H7 (cell line): ENCODE measurements around the gene ARHGEF12. TPM values are rescaled to one million over a fixed set of nuclear protein-coding genes. Genes with fewer than 3 reads are reported as not detected.
"Not testable (repeated sequence)": the region's sequence is repeated elsewhere in the genome, so short reads cannot be mapped to it uniquely, and the experiment has no call there.

ENCODE experiments used
- DNase-seq: peaks from one replicate; pipeline ENCODE4 v3.0.0; 2012
- H3K27me3 ChIP-seq: 2 replicates; pipeline ENCODE4 v1.6.0; 2011; ENCODE audit warnings: mild to moderate bottlenecking, low read length; ENCODE audit not compliant: control insufficient read depth, insufficient read depth
- H3K36me3 ChIP-seq: replicated peaks from 2 replicates; pipeline ENCODE4 v1.5.1; 2011; ENCODE audit warnings: low read length; ENCODE audit not compliant: control insufficient read depth, insufficient read depth
- H3K4me3 ChIP-seq: 2 replicates; pipeline ENCODE4 v1.5.1; 2011; ENCODE audit warnings: low read depth, mild to moderate bottlenecking, control low read depth, low read length, moderate library complexity; ENCODE audit not compliant: insufficient read depth
- total RNA-seq: library from RNA; depleted of rRNA; stranded (reverse); fragments of >200 nt; shearing (Covaris generic); gene quantifications from 2 replicates; pipeline ENCODE4 v1.2.3, GENCODE V29; 2014

Gene ARHGEF12
- total RNA-seq, 1 experiment from 2014 or later, result 19.2 TPM

- DNase-seq, result no peak
- Histone ChIP-seq H3K36me3 (peaks cover 6% of the 10 kb centered on the region; the same call in 1 of the 2 replicates), H3K4me3 (no peak overlapping the region), H3K27me3 (no peaks in the 10 kb centered on the region)
Measured at GRCh38 chr11:120473503-120473902, 137.3 kb downstream of the ARHGEF12 start.

DNA sequence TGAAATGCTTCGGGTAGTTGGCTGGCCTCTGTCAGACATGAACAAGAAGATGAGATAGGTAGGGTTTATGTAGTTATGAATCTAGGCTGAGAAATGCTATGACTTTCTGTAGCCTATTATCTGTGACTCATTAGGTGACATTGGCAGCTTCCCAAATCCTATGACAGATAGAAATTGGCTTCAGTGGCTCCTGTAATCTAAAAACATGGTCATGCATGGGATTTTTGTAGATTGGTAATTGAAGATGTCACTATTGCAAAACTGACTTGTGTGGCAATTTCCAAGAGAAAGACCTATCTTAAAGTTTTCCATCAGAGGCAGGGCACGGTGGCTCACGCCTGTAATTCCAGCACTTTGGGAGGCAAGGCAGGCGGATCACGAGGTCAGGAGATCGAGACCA, 145.9 kb downstream of the ARHGEF12 start:
- Histone ChIP-seq H3K4me3 (no peak overlapping the region), H3K27me3 (no peaks in the 10 kb centered on the region), H3K36me3 (peaks cover 15% of the 10 kb centered on the region)
- DNase-seq, result no peak

- Histone ChIP-seq H3K27me3 (no peaks in the 10 kb centered on the region), H3K4me3 (no peak overlapping the region), H3K36me3 (peaks cover 11% of the 10 kb centered on the region)
- no peak for DNase-seq
Measured at GRCh38 chr11:120484722-120485121, 148.5 kb downstream of the ARHGEF12 start.

GRCh38 chr11:120486138-120486537, 149.9 kb downstream of the ARHGEF12 start:
- Histone ChIP-seq H3K36me3 (peaks cover 5% of the 10 kb centered on the region), H3K27me3 (no peaks in the 10 kb centered on the region), H3K4me3 (no peak overlapping the region)
- no peak for DNase-seq

- no peak for DNase-seq
- no peaks in the 10 kb centered on the region; the same call in 1 of the 2 replicates for H3K36me3 ChIP-seq
- no peak overlapping the region for H3K4me3 ChIP-seq
- H3K27me3 ChIP-seq, result no peaks in the 10 kb centered on the region
Measured at GRCh38 chr11:120489799-120490198, 153.6 kb downstream of the ARHGEF12 start.

- H3K27me3 ChIP-seq, result no peaks in the 10 kb centered on the region
- H3K4me3 ChIP-seq, result no peak overlapping the region
- no peaks in the 10 kb centered on the region for H3K36me3 ChIP-seq
- no peak for DNase-seq
Measured at GRCh38 chr11:120492486-120492885, 156.3 kb downstream of the ARHGEF12 start.

DNA sequence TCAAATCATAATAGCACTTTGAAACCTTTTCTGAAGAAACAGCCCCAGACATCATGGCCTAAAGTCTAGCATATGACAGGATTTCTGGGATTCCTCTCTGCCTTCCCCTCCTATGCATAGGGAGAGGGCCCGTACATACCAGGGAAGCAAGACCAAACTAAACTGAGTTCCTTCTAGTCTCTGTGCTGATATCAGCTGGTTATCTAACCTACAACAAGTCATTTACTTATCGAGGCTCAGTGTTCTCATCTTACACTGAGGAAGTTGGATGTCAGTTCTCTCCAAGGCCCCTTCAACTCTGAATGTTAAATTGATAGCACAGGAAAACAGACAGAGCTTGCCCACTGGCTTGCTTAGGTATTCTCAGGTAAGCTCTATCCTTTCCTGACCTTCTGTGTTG, 158.4 kb downstream of the ARHGEF12 start:
- Histone ChIP-seq H3K27me3 (no peaks in the 10 kb centered on the region), H3K36me3 (no peaks in the 10 kb centered on the region), H3K4me3 (no peak overlapping the region)
- no peak for DNase-seq

DNA sequence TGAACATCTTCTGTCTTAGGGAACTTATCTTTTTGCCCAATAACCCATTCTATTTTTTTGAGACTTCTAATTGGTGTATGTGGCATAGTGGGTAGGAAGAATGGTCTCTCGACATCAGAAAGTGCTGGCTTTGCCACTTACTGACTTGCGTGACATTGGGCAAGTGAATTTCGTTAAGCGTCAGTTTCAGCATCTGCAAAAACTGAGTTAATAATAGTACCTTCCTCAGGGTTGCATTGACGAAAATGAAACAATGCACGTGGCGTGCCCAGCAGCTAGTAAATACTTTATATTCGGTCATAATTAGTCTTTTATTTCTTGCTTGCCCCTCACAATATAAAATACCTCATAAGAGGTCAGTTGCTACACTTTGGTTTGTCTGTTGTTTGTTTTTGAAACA, 162.9 kb downstream of the ARHGEF12 start:
- no peak for DNase-seq
- Histone ChIP-seq H3K4me3 (no peak overlapping the region), H3K36me3 (no peaks in the 10 kb centered on the region), H3K27me3 (no peaks in the 10 kb centered on the region)

DNA sequence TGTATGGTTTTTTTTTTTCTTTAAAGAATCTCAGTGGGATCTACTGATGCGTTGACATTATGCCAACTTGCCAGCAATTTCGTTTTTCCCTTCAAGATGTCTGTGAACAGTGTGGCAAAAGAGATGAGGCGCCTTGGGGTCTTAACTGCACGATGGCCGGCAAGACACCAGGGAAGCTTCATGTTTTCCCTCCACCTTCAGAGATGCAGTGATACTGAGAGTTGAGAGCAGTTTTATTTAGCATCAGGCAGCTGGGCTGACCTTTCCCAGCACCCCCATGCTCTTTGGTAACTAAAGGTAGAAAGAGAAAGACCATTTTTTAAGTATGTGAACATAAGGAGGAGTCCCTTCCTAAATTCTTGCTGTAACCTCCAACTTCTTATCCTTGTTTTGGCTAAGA, 163.6 kb downstream of the ARHGEF12 start:
- H3K36me3 ChIP-seq, result no peaks in the 10 kb centered on the region
- no peaks in the 10 kb centered on the region for H3K27me3 ChIP-seq
- H3K4me3 ChIP-seq, result no peak overlapping the region
- DNase-seq, result no peak

DNA sequence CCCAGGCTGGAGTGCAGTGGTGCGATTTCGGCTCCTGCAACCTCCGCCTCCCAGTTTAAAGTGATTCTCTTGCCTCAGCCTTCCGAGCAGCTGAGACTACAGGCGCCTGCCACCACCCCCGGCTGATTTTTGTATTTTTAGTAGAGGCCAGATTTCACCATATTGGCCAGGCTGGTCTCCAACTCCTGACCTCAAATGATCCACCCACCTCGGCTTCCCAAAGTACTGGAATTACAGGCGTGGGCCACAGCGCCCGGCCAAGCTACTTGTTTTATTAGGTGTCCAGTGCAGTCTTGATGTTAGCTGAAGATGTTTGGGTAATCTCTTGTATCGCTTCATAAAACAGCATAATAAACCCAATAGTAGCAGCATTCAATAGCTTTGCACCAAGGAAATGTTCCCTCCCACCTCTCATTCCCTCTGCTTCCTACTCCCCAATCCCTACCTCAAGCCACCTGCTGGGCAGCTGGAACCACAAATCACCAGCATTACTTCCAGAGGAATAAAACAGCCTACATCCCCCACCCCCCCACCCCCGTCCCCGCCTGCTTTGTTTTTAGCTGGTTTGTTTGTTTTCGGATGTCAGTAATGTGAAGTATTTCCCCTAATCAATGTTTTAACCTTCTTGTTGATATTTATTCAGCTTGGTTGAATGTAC, 164.3 kb downstream of the ARHGEF12 start:
- DNase-seq, result peak; percentile 57
- Histone ChIP-seq H3K36me3 (no peaks in the 10 kb centered on the region), H3K27me3 (no peaks in the 10 kb centered on the region), H3K4me3 (no peak overlapping the region)

- DNase-seq, result no peak
- H3K4me3 ChIP-seq, result no peak overlapping the region
- no peaks in the 10 kb centered on the region for H3K36me3 ChIP-seq
- H3K27me3 ChIP-seq, result no peaks in the 10 kb centered on the region
Measured at GRCh38 chr11:120501440-120501839, 165.2 kb downstream of the ARHGEF12 start.

DNA sequence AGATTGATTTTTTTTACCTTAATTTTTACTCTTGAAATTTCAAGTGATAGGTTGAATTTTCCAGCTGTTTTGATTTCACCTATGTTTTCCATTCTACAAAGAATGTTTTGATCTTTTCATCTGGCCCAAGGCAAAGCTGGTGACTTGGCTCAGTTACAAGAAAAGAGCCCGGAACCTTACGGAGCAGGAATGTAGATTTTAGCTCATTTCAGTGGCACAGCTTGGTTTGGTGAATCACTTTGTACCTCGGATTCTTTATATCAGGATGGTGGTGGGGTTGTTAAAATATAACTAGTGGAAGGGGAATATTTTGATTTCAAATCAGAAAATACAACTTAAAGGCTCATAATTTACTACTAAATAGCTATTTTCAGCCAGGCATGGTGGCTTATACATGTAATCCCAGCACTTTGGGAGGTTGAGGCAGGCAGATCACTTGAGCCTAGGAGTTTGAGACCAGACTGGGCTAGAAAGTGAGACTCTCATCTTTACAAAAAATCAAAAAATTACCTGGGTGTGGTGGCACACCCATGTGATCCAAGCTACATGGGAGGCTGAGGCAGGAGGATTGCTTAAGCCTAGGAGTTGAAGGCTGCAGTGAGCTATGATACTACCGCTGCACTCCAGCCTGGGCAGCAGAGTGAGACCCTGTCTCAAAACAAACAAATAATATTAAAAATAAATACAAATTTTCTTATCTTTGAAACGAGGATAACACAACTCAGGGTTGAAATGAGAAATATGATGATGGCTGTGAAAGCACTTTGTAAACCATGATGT, 166.0 kb downstream of the ARHGEF12 start:
- Histone ChIP-seq H3K4me3 (no peak overlapping the region), H3K36me3 (no peaks in the 10 kb centered on the region), H3K27me3 (no peaks in the 10 kb centered on the region)
- DNase-seq, result no peak

GRCh38 chr11:120503529-120503928, 167.3 kb downstream of the ARHGEF12 start:
- H3K4me3 ChIP-seq, H3K36me3 ChIP-seq, DNase-seq, H3K27me3 ChIP-seq: not testable (repeated sequence)

- Histone ChIP-seq H3K4me3 (no peak overlapping the region), H3K36me3 (no peaks in the 10 kb centered on the region), H3K27me3 (no peaks in the 10 kb centered on the region)
- DNase-seq, result no peak
Measured at GRCh38 chr11:120505801-120506425, 169.7 kb downstream of the ARHGEF12 start.
